Measurements from ENCODE around the gene RETREG2. TPM values are rescaled to one million over a fixed set of nuclear protein-coding genes. Genes with fewer than 3 reads are reported as not detected.

Gene RETREG2
- total RNA-seq, 2 experiments from 2014 or later = 107 to 113 TPM

- H3K36me3 Mint-ChIP-seq (ENCODE audit: low read depth) = peaks cover 9% of the 10 kb centered on the region
- no peak overlapping the region for H3K27ac Mint-ChIP-seq
- H3K4me3 Mint-ChIP-seq = no peak overlapping the region
- peaks cover 20% of the 10 kb centered on the region for H3K4me1 Mint-ChIP-seq
- no peak for DNase-seq
- CTCF ChIA-PET = interaction anchor here (0.5 to 9.4 kb wide), 19 partner anchors 8 to 306 kb away, joined by 3 to 122 read pairs (median 5); partner anchors contain the start of genes CNPPD1, DNAJB2, TUBA4B and ZFAND2B
- POLR2A ChIA-PET = interaction anchor here (1.0 to 5.0 kb wide), 9 partner anchors 18 to 136 kb away, joined by 3 to 26 read pairs (median 4); partner anchors contain the start of genes ANKZF1, ATG9A, CNPPD1 and DNAJB2
- H3K9me3 Mint-ChIP-seq = no peaks in the 10 kb centered on the region
- no peaks in the 10 kb centered on the region for H3K27me3 Mint-ChIP-seq
These were observed 19.5 kb upstream of the RETREG2 start for GRCh38 chr2:219158586-219158985.

GRCh38 chr2:219159771-219160185 is 18.3 kb upstream of the RETREG2 start:
- ChIA-PET CTCF (interaction anchor here (0.7 to 9.4 kb wide), 29 partner anchors 9 to 449 kb away, joined by 3 to 122 read pairs (median 5); partner anchors contain the start of genes ANKZF1, CNPPD1, DNAJB2 and GLB1L), POLR2A (interaction anchor here (1.1 to 5.0 kb wide), 12 partner anchors 11 to 135 kb away, joined by 3 to 26 read pairs (median 6); partner anchors contain the start of genes CNPPD1, DNAJB2, TUBA4A and TUBA4B)
- Mint-ChIP-seq H3K36me3 (ENCODE audit: low read depth) (peaks cover 9% of the 10 kb centered on the region), H3K27ac (peak overlapping the region; percentile 86), H3K4me1 (peaks cover 20% of the 10 kb centered on the region), H3K27me3 (no peaks in the 10 kb centered on the region), H3K9me3 (no peaks in the 10 kb centered on the region), H3K4me3 (peak overlapping the region; percentile 88)
- DNase-seq = no peak

- CTCF ChIA-PET = interaction anchor here (0.6 to 9.4 kb wide), 25 partner anchors 10 to 284 kb away, joined by 3 to 122 read pairs (median 6); partner anchors contain the start of genes ANKZF1, CNPPD1, DNAJB2 and GLB1L
- H3K27ac Mint-ChIP-seq = peak within 1 kb of the TSS; percentile 86
- H3K9me3 Mint-ChIP-seq = no peaks in the 10 kb centered on the region
- POLR2A ChIA-PET = interaction anchor here (1.1 to 5.0 kb wide), 10 partner anchors 11 to 135 kb away, joined by 3 to 26 read pairs (median 7); partner anchors contain the start of genes CNPPD1, DNAJB2, TUBA4A and TUBA4B
- peaks cover 20% of the 10 kb centered on the region for H3K4me1 Mint-ChIP-seq
- H3K36me3 Mint-ChIP-seq (ENCODE audit: low read depth) = peaks cover 9% of the 10 kb centered on the region
- peak; percentile 94 for DNase-seq
- peak within 1 kb of the TSS; percentile 88 for H3K4me3 Mint-ChIP-seq
- H3K27me3 Mint-ChIP-seq = no peaks in the 10 kb centered on the region
These were observed 17.7 kb upstream of the RETREG2 start, which contains the start of gene NHEJ1 for GRCh38 chr2:219160186-219161017. NHEJ1 (minus strand) TSS chr2:219160815; CDS start chr2:219158362, 2,453 bp downstream.

GRCh38 chr2:219161097-219161496 is 17.0 kb upstream of the RETREG2 start:
- Mint-ChIP-seq H3K9me3 (no peaks in the 10 kb centered on the region), H3K4me3 (peak overlapping the region; percentile 88), H3K4me1 (peaks cover 20% of the 10 kb centered on the region), H3K36me3 (ENCODE audit: low read depth) (peaks cover 12% of the 10 kb centered on the region), H3K27ac (peak overlapping the region; percentile 86), H3K27me3 (no peaks in the 10 kb centered on the region)
- no peak for DNase-seq
- ChIA-PET CTCF (interaction anchor here (2.4 to 9.4 kb wide), 2 partner anchors 14 to 132 kb away, joined by 25 to 122 read pairs; partner anchors contain the start of gene CNPPD1), POLR2A (interaction anchor here (5.0 kb wide), 1 partner anchor 16 kb away, joined by 26 read pairs; the partner anchor contains the start of gene CNPPD1)

- CTCF ChIA-PET = interaction anchor here (1.2 to 1.9 kb wide), 3 partner anchors 9 to 43 kb away, joined by 4 to 6 read pairs (median 5); no protein-coding TSS in a partner anchor
- Mint-ChIP-seq H3K4me3 (no peak overlapping the region), H3K9me3 (no peaks in the 10 kb centered on the region), H3K4me1 (peaks cover 20% of the 10 kb centered on the region), H3K36me3 (ENCODE audit: low read depth) (peaks cover 7% of the 10 kb centered on the region), H3K27ac (no peak overlapping the region), H3K27me3 (no peaks in the 10 kb centered on the region)
- no peak for DNase-seq
- POLR2A ChIA-PET = interaction anchor here (1.2 to 5.0 kb wide), 4 partner anchors 13 to 82 kb away, joined by 3 to 30 read pairs (median 16); partner anchors contain the start of genes CNPPD1, GLB1L, RETREG2 and STK16
These were observed 14.9 kb upstream of the RETREG2 start for GRCh38 chr2:219163156-219163555.

GRCh38 chr2:219165058-219165911 is 12.8 kb upstream of the RETREG2 start:
- no peak overlapping the region for H3K4me3 Mint-ChIP-seq
- H3K27ac Mint-ChIP-seq = no peak overlapping the region
- ChIA-PET POLR2A (interaction anchor here (1.1 to 4.3 kb wide), 3 partner anchors 11 to 46 kb away, joined by 3 to 30 read pairs (median 7); partner anchors contain the start of genes CNPPD1, RETREG2 and ZFAND2B), CTCF (interaction anchor here (0.6 to 1.6 kb wide), 2 partner anchors 15 to 112 kb away, joined by 4 to 5 read pairs; no protein-coding TSS in a partner anchor)
- H3K36me3 Mint-ChIP-seq (ENCODE audit: low read depth) = peaks cover 7% of the 10 kb centered on the region
- peaks cover 13% of the 10 kb centered on the region for H3K4me1 Mint-ChIP-seq
- no peaks in the 10 kb centered on the region for H3K27me3 Mint-ChIP-seq
- H3K9me3 Mint-ChIP-seq = no peaks in the 10 kb centered on the region
- DNase-seq = no peak

GRCh38 chr2:219167997-219168396 is 10.1 kb upstream of the RETREG2 start:
- Mint-ChIP-seq H3K9me3 (no peaks in the 10 kb centered on the region), H3K4me3 (no peak overlapping the region), H3K27me3 (no peaks in the 10 kb centered on the region), H3K27ac (no peak overlapping the region), H3K4me1 (peaks cover 15% of the 10 kb centered on the region), H3K36me3 (ENCODE audit: low read depth) (peaks cover 24% of the 10 kb centered on the region)
- DNase-seq = no peak
- CTCF ChIA-PET = interaction anchor here (0.7 kb wide), 1 partner anchor 15 kb away, joined by 3 read pairs; no protein-coding TSS in a partner anchor
- POLR2A ChIA-PET = no interaction called here

- H3K4me3 Mint-ChIP-seq = no peak overlapping the region
These were observed 9.5 kb upstream of the RETREG2 start for GRCh38 chr2:219168526-219168925.

GRCh38 chr2:219168932-219169331 is 9.1 kb upstream of the RETREG2 start:
- no peak overlapping the region for H3K27ac Mint-ChIP-seq
- CTCF ChIA-PET = interaction anchor here (0.7 kb wide), 1 partner anchor 27 kb away, joined by 4 read pairs; no protein-coding TSS in a partner anchor
- DNase-seq = no peak

More at GRCh38 chr2:219168526-219168925, 9.5 kb upstream of the RETREG2 start:
- H3K9me3 Mint-ChIP-seq = no peaks in the 10 kb centered on the region
- POLR2A ChIA-PET = interaction anchor here (0.8 kb wide), 1 partner anchor 84 kb away, joined by 3 read pairs; no protein-coding TSS in a partner anchor
- peaks cover 19% of the 10 kb centered on the region for H3K4me1 Mint-ChIP-seq
- H3K27ac Mint-ChIP-seq = no peak overlapping the region
- CTCF ChIA-PET = interaction anchor here (0.7 kb wide), 1 partner anchor 28 kb away, joined by 4 read pairs; no protein-coding TSS in a partner anchor
- no peaks in the 10 kb centered on the region for H3K27me3 Mint-ChIP-seq
- no peak for DNase-seq
- peaks cover 29% of the 10 kb centered on the region for H3K36me3 Mint-ChIP-seq (ENCODE audit: low read depth)

GRCh38 chr2:219169930-219170654 is 8.0 kb upstream of the RETREG2 start, which contains the start of gene SLC23A3:
SLC23A3 (minus strand) TSS chr2:219170029; CDS start chr2:219169984, 45 bp downstream.
- peaks cover 31% of the 10 kb centered on the region for H3K4me1 Mint-ChIP-seq
- POLR2A ChIA-PET = interaction anchor here (0.8 to 1.6 kb wide), 6 partner anchors 11 to 83 kb away, joined by 3 to 10 read pairs (median 3); partner anchors contain the start of genes TUBA4A, TUBA4B and ZFAND2B
- H3K36me3 Mint-ChIP-seq (ENCODE audit: low read depth) = peaks cover 42% of the 10 kb centered on the region
- CTCF ChIA-PET = interaction anchor here (1.5 to 2.9 kb wide), 12 partner anchors 10 to 130 kb away, joined by 4 to 14 read pairs (median 6); partner anchors contain the start of genes DNAJB2, NHEJ1 and ZFAND2B
- H3K27ac Mint-ChIP-seq = no peak within 1 kb of the TSS
- H3K27me3 Mint-ChIP-seq = no peaks in the 10 kb centered on the region
- no peak within 1 kb of the TSS for H3K4me3 Mint-ChIP-seq
- no peaks in the 10 kb centered on the region for H3K9me3 Mint-ChIP-seq
- no peak for DNase-seq

More at GRCh38 chr2:219168932-219169331, 9.1 kb upstream of the RETREG2 start:
- H3K27me3 Mint-ChIP-seq = no peaks in the 10 kb centered on the region
- POLR2A ChIA-PET = interaction anchor here (0.8 kb wide), 1 partner anchor 84 kb away, joined by 3 read pairs; no protein-coding TSS in a partner anchor
- H3K4me3 Mint-ChIP-seq = no peak overlapping the region
- H3K4me1 Mint-ChIP-seq = peaks cover 20% of the 10 kb centered on the region
- peaks cover 32% of the 10 kb centered on the region for H3K36me3 Mint-ChIP-seq (ENCODE audit: low read depth)
- no peaks in the 10 kb centered on the region for H3K9me3 Mint-ChIP-seq

- H3K27me3 Mint-ChIP-seq = no peaks in the 10 kb centered on the region
- POLR2A ChIA-PET = interaction anchor here (0.8 to 1.6 kb wide), 7 partner anchors 12 to 76 kb away, joined by 3 to 10 read pairs (median 3); partner anchors contain the start of gene ZFAND2B
- peaks cover 42% of the 10 kb centered on the region for H3K4me1 Mint-ChIP-seq
- no peak overlapping the region for H3K4me3 Mint-ChIP-seq
- CTCF ChIA-PET = interaction anchor here (1.0 to 2.9 kb wide), 18 partner anchors 8 to 129 kb away, joined by 3 to 14 read pairs (median 6); partner anchors contain the start of genes DNAJB2, NHEJ1 and ZFAND2B
- no peak overlapping the region for H3K27ac Mint-ChIP-seq
- H3K9me3 Mint-ChIP-seq = no peaks in the 10 kb centered on the region
- peak; percentile 24 for DNase-seq
- H3K36me3 Mint-ChIP-seq (ENCODE audit: low read depth) = peaks cover 44% of the 10 kb centered on the region
These were observed 6.8 kb upstream of the RETREG2 start for GRCh38 chr2:219171231-219171651.
